Measurements from ENCODE around the gene RBM20.

RBM20 gene

GRCh38 chr10:110812583-110812982 lies 168.4 kb downstream of the RBM20 start:
- TF ChIP-seq, protein P1, sequence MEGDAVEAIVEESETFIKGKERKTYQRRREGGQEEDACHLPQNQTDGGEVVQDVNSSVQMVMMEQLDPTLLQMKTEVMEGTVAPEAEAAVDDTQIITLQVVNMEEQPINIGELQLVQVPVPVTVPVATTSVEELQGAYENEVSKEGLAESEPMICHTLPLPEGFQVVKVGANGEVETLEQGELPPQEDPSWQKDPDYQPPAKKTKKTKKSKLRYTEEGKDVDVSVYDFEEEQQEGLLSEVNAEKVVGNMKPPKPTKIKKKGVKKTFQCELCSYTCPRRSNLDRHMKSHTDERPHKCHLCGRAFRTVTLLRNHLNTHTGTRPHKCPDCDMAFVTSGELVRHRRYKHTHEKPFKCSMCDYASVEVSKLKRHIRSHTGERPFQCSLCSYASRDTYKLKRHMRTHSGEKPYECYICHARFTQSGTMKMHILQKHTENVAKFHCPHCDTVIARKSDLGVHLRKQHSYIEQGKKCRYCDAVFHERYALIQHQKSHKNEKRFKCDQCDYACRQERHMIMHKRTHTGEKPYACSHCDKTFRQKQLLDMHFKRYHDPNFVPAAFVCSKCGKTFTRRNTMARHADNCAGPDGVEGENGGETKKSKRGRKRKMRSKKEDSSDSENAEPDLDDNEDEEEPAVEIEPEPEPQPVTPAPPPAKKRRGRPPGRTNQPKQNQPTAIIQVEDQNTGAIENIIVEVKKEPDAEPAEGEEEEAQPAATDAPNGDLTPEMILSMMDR (conservative IDR thresholded peaks at IDR 0.05; ENCODE audit: low read depth, low read length), result no peak
- no peak for DNase-seq (ENCODE audit: low read depth)
- H3K4me3 ChIP-seq (ENCODE audit: low read length), result no peak overlapping the region

- TF ChIP-seq, protein P1 (conservative IDR thresholded peaks at IDR 0.05; ENCODE audit: low read depth, low read length), result no peak
- DNase-seq (ENCODE audit: low read depth), result no peak
- H3K4me3 ChIP-seq (ENCODE audit: low read length), result no peak overlapping the region
Measured at GRCh38 chr10:110813743-110814472, 169.8 kb downstream of the RBM20 start.

- DNase-seq (ENCODE audit: low read depth), result no peak
- TF ChIP-seq, protein P1 (conservative IDR thresholded peaks at IDR 0.05; ENCODE audit: low read depth, low read length), result no peak
- no peak overlapping the region for H3K4me3 ChIP-seq (ENCODE audit: low read length)
Measured at GRCh38 chr10:110815354-110816004, 171.3 kb downstream of the RBM20 start.

DNA sequence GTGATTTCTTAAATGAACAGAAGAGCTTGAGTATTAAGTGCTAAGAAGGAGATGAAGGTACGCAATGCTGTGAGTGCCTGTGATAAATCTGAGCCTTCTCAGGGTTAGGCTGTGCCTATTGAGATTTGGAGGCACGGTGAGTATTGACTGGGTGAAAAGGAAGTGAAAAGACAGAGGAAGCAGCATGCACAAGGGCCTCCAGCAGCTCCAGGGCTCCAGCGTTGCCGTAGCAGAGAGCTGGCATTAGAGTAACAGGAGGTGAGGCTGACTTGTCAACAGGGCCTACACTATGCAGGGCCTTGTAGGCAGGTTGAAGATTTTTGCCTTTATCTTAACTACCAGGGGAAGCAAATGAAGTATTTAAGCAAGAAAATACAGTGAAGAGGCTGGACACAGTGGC lies 173.5 kb downstream of the RBM20 start:
- TF ChIP-seq, protein P1 (conservative IDR thresholded peaks at IDR 0.05; ENCODE audit: low read depth, low read length), result no peak
- H3K4me3 ChIP-seq (ENCODE audit: low read length), result no peak overlapping the region
- DNase-seq (ENCODE audit: low read depth), result no peak

DNA sequence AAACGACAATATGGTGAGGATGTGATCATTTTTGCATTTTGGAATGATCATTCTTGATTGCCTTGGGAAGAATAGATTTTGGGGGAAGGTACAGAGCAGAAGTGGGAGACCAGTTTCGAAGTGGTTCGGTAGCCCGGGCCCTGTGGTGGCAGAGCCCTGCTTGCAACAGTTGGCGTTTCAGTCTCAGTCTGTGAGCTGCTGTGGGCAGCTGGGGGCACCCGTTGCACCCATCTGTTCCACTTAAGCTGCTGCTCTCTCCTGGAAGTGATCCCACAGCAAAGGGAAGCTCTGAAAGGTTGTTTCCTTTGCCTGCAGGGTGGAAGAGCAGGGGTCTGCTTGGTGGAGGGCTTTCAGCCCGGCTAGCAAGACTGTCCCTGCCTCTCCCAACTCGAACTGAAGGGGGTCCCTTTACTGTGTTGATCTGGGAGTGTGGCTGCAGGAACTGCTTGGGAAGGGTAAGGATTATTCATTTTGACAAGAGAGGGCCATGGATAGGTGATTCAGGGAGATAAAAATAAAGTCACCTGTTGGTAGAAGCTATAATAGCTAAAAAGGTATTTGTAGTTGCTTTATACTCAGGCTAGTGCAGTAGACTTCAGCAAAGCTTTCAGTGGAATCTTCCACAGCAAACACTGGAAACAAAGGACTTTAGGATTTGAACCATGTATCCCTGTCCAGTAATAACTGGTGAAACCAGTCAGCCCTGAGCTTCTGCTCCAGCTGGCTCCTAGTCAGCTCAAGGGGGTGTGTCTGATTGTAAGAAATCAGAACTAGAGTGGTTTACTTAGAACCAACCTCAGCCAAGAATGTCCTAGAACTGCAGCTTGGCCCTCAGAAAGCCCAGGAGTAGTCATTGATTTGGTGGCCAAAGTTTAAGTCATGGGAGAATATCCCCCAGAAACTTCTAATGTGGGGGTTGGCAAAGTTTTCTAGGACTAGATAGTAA lies 174.4 kb downstream of the RBM20 start:
- no peak overlapping the region for H3K4me3 ChIP-seq (ENCODE audit: low read length)
- DNase-seq (ENCODE audit: low read depth), result no peak
- TF ChIP-seq, protein P1 (conservative IDR thresholded peaks at IDR 0.05; ENCODE audit: low read depth, low read length), result no peak

- H3K4me3 ChIP-seq (ENCODE audit: low read length), result no peak overlapping the region
- no peak for DNase-seq (ENCODE audit: low read depth)
- TF ChIP-seq, protein P1 (conservative IDR thresholded peaks at IDR 0.05; ENCODE audit: low read depth, low read length), result no peak
Measured at GRCh38 chr10:110820321-110820814, 176.2 kb downstream of the RBM20 start.

Data from retinal pigment epithelial cell (primary cell).